Activated CD4-positive, alpha-beta T cell treated with anti-CD3 and anti-CD28 coated beads, Interleukin-2, amount 10 ng/mL, durations not matched to agents 7 days and 5 days (primary cell): Measurements from ENCODE around the gene RTL10. TPM values are rescaled to one million over a fixed set of nuclear protein-coding genes. Genes with fewer than 3 reads are reported as not detected.

ENCODE experiments used
- CTCF ChIA-PET: fragments of 350-600 bp; sonication (Branson Sonifier 250); formaldehyde crosslinking; loops from one replicate; lab custom pipeline; 2021; ENCODE audit warnings: antibody characterized with exemption; lab: Charles Lee
- POLR2A ChIA-PET: fragments of 350-600 bp; sonication (Branson Sonifier 250); formaldehyde crosslinking; loops from one replicate; lab custom pipeline; 2021; ENCODE audit warnings: antibody characterized with exemption; lab: Charles Lee
- DNase-seq: peaks from one replicate; pipeline ENCODE4 v3.0.0-alpha.2; 2020
- H3K27ac Mint-ChIP-seq: one replicate; pipeline ENCODE4 v1.8.0; 2021; ENCODE audit warnings: mild to moderate bottlenecking, moderate library complexity, mixed read lengths
- H3K27me3 Mint-ChIP-seq: one replicate; pipeline ENCODE4 v1.8.0; 2021; ENCODE audit warnings: mixed read lengths
- H3K36me3 Mint-ChIP-seq: one replicate; pipeline ENCODE4 v1.8.0; 2021; ENCODE audit warnings: low read depth, mixed read lengths
- H3K4me1 Mint-ChIP-seq: one replicate; pipeline ENCODE4 v1.8.0; 2021; ENCODE audit warnings: mixed read lengths
- H3K4me3 Mint-ChIP-seq: one replicate; pipeline ENCODE4 v1.8.0; 2021; ENCODE audit warnings: mild to moderate bottlenecking, moderate library complexity, mixed read lengths
- H3K9me3 Mint-ChIP-seq: one replicate; pipeline ENCODE4 v1.8.0; 2021; ENCODE audit warnings: mixed read lengths
- total RNA-seq, 2 experiments: library from RNA; stranded (reverse); gene quantifications; one replicate each; pipeline ENCODE4 v1.2.3, GENCODE V29; 2021

RTL10 gene
- total RNA-seq, 2 experiments from 2014 or later, result 21.4 to 21.5 TPM

GRCh38 chr22:19824212-19824925, 30.3 kb downstream of the RTL10 start:
- ChIA-PET POLR2A (no interaction called here), CTCF (no interaction called here)
- no peak overlapping the region for H3K4me3 Mint-ChIP-seq
- H3K9me3 Mint-ChIP-seq, result no peaks in the 10 kb centered on the region
- no peak overlapping the region for H3K27ac Mint-ChIP-seq
- H3K4me1 Mint-ChIP-seq, result no peaks in the 10 kb centered on the region
- H3K27me3 Mint-ChIP-seq, result no peaks in the 10 kb centered on the region
- DNase-seq, result peak; percentile 4
- H3K36me3 Mint-ChIP-seq, result no peaks in the 10 kb centered on the region

- H3K27ac Mint-ChIP-seq, result no peak overlapping the region
- ChIA-PET POLR2A (no interaction called here), CTCF (no interaction called here)
- no peaks in the 10 kb centered on the region for H3K9me3 Mint-ChIP-seq
- no peak overlapping the region for H3K4me3 Mint-ChIP-seq
- H3K4me1 Mint-ChIP-seq, result no peaks in the 10 kb centered on the region
- no peaks in the 10 kb centered on the region for H3K27me3 Mint-ChIP-seq
- no peaks in the 10 kb centered on the region for H3K36me3 Mint-ChIP-seq
- DNase-seq, result no peak
These were observed 30.8 kb downstream of the RTL10 start for GRCh38 chr22:19823902-19824211.

GRCh38 chr22:19823191-19823901, 31.3 kb downstream of the RTL10 start:
- CTCF ChIA-PET, result interaction anchor here (1.0 kb wide), 1 partner anchor 9 kb away, joined by 3 read pairs; no protein-coding TSS in a partner anchor
- Mint-ChIP-seq H3K27ac (no peak overlapping the region), H3K4me3 (no peak overlapping the region), H3K9me3 (no peaks in the 10 kb centered on the region), H3K4me1 (no peaks in the 10 kb centered on the region), H3K27me3 (no peaks in the 10 kb centered on the region), H3K36me3 (no peaks in the 10 kb centered on the region)
- no peak for DNase-seq
- POLR2A ChIA-PET, result no interaction called here

- Mint-ChIP-seq H3K9me3 (no peaks in the 10 kb centered on the region), H3K4me3 (no peak overlapping the region), H3K36me3 (no peaks in the 10 kb centered on the region), H3K27ac (no peak overlapping the region), H3K4me1 (no peaks in the 10 kb centered on the region), H3K27me3 (no peaks in the 10 kb centered on the region)
- ChIA-PET POLR2A (no interaction called here), CTCF (interaction anchor here (1.0 kb wide), 1 partner anchor 9 kb away, joined by 3 read pairs; no protein-coding TSS in a partner anchor)
- no peak for DNase-seq
These were observed 32.2 kb downstream of the RTL10 start for GRCh38 chr22:19822301-19823117.

GRCh38 chr22:19821523-19822300, 33.0 kb downstream of the RTL10 start:
- H3K4me3 Mint-ChIP-seq, result no peak overlapping the region
- ChIA-PET POLR2A (no interaction called here), CTCF (no interaction called here)
- H3K4me1 Mint-ChIP-seq, result no peaks in the 10 kb centered on the region
- no peak for DNase-seq
- H3K9me3 Mint-ChIP-seq, result no peaks in the 10 kb centered on the region
- no peaks in the 10 kb centered on the region for H3K27me3 Mint-ChIP-seq
- H3K27ac Mint-ChIP-seq, result no peak overlapping the region
- no peaks in the 10 kb centered on the region for H3K36me3 Mint-ChIP-seq

GRCh38 chr22:19820880-19821522, 33.7 kb downstream of the RTL10 start:
- DNase-seq, result no peak
- H3K36me3 Mint-ChIP-seq, result no peaks in the 10 kb centered on the region
- no peaks in the 10 kb centered on the region for H3K27me3 Mint-ChIP-seq
- no peaks in the 10 kb centered on the region for H3K4me1 Mint-ChIP-seq
- ChIA-PET POLR2A (interaction anchor here (0.6 kb wide), 1 partner anchor 75 kb away, joined by 3 read pairs; no protein-coding TSS in a partner anchor), CTCF (no interaction called here)
- no peaks in the 10 kb centered on the region for H3K9me3 Mint-ChIP-seq
- no peak overlapping the region for H3K4me3 Mint-ChIP-seq
- H3K27ac Mint-ChIP-seq, result no peak overlapping the region

GRCh38 chr22:19819911-19820879, 34.5 kb downstream of the RTL10 start:
- Mint-ChIP-seq H3K9me3 (no peaks in the 10 kb centered on the region), H3K36me3 (no peaks in the 10 kb centered on the region), H3K4me1 (no peaks in the 10 kb centered on the region), H3K27ac (no peak overlapping the region), H3K27me3 (no peaks in the 10 kb centered on the region), H3K4me3 (no peak overlapping the region)
- CTCF ChIA-PET, result no interaction called here
- DNase-seq, result no peak
- POLR2A ChIA-PET, result interaction anchor here (0.6 kb wide), 1 partner anchor 74 kb away, joined by 3 read pairs; no protein-coding TSS in a partner anchor

GRCh38 chr22:19819208-19819910, 35.3 kb downstream of the RTL10 start:
- no peaks in the 10 kb centered on the region for H3K27me3 Mint-ChIP-seq
- ChIA-PET POLR2A (no interaction called here), CTCF (no interaction called here)
- no peak overlapping the region for H3K27ac Mint-ChIP-seq
- no peaks in the 10 kb centered on the region for H3K36me3 Mint-ChIP-seq
- DNase-seq, result no peak
- no peaks in the 10 kb centered on the region for H3K9me3 Mint-ChIP-seq
- no peaks in the 10 kb centered on the region for H3K4me1 Mint-ChIP-seq
- no peak overlapping the region for H3K4me3 Mint-ChIP-seq

GRCh38 chr22:19818324-19819207, 36.1 kb downstream of the RTL10 start:
- CTCF ChIA-PET, result no interaction called here

GRCh38 chr22:19816372-19817119, 38.1 kb downstream of the RTL10 start:
- POLR2A ChIA-PET, result no interaction called here
- H3K4me3 Mint-ChIP-seq, result no peak overlapping the region
- no peak for DNase-seq
- H3K36me3 Mint-ChIP-seq, result no peaks in the 10 kb centered on the region
- H3K27me3 Mint-ChIP-seq, result no peaks in the 10 kb centered on the region
- no peaks in the 10 kb centered on the region for H3K9me3 Mint-ChIP-seq
- CTCF ChIA-PET, result no interaction called here
- H3K4me1 Mint-ChIP-seq, result no peaks in the 10 kb centered on the region
- H3K27ac Mint-ChIP-seq, result no peak overlapping the region

More at GRCh38 chr22:19818324-19819207, 36.1 kb downstream of the RTL10 start:
- no peaks in the 10 kb centered on the region for H3K36me3 Mint-ChIP-seq
- POLR2A ChIA-PET, result no interaction called here
- no peak for DNase-seq
- H3K9me3 Mint-ChIP-seq, result no peaks in the 10 kb centered on the region
- no peak overlapping the region for H3K4me3 Mint-ChIP-seq
- no peaks in the 10 kb centered on the region for H3K27me3 Mint-ChIP-seq
- no peak overlapping the region for H3K27ac Mint-ChIP-seq
- no peaks in the 10 kb centered on the region for H3K4me1 Mint-ChIP-seq
